ENCODE data around the gene HDAC7.
A peak's percentile ranks its signal among the peaks of the same experiment; 100 is the strongest.
"Not testable (repeated sequence)": the region's sequence is repeated elsewhere in the genome, so short reads cannot be mapped to it uniquely, and the experiment has no call there.

The HDAC7 gene

GRCh38 chr12:47828976-47829482 lies 9.3 kb upstream of the HDAC7 start:
- peak; percentile 83 for DNase-seq (ENCODE audit: low read depth)

- no peak for DNase-seq (ENCODE audit: low read depth)
Measured at GRCh38 chr12:47828008-47828975, 8.6 kb upstream of the HDAC7 start.

GRCh38 chr12:47825173-47825639 lies 5.5 kb upstream of the HDAC7 start:
- DNase-seq (ENCODE audit: low read depth): no peak

- no peak for DNase-seq (ENCODE audit: low read depth)
Measured at GRCh38 chr12:47824635-47825034, 4.9 kb upstream of the HDAC7 start.

GRCh38 chr12:47824198-47824597 lies 4.5 kb upstream of the HDAC7 start:
- no peak for DNase-seq (ENCODE audit: low read depth)

GRCh38 chr12:47823422-47824086 lies 3.9 kb upstream of the HDAC7 start:
- no peak for DNase-seq (ENCODE audit: low read depth)

- no peak for DNase-seq (ENCODE audit: low read depth)
Measured at GRCh38 chr12:47822863-47823262, 3.2 kb upstream of the HDAC7 start.

- DNase-seq (ENCODE audit: low read depth): no peak
Measured at GRCh38 chr12:47822401-47822800, 2.7 kb upstream of the HDAC7 start.

- DNase-seq (ENCODE audit: low read depth): peak; percentile 42
Measured at GRCh38 chr12:47821346-47821706, 1.6 kb upstream of the HDAC7 start.

- peak; percentile 97 for DNase-seq (ENCODE audit: low read depth)
Measured at GRCh38 chr12:47820631-47821345, 1.1 kb upstream of the HDAC7 start.

- peak; percentile 50 for DNase-seq (ENCODE audit: low read depth)
Measured at GRCh38 chr12:47819138-47819895, 386 bp downstream of the HDAC7 start.

- peak; percentile 56 for DNase-seq (ENCODE audit: low read depth)
Measured at GRCh38 chr12:47818467-47819137, 1.1 kb downstream of the HDAC7 start.

- no peak for DNase-seq (ENCODE audit: low read depth)
Measured at GRCh38 chr12:47818007-47818376, 1.7 kb downstream of the HDAC7 start.

GRCh38 chr12:47817272-47818006 lies 2.3 kb downstream of the HDAC7 start:
- DNase-seq (ENCODE audit: low read depth): peak; percentile 37

GRCh38 chr12:47816403-47817271 lies 3.1 kb downstream of the HDAC7 start:
- DNase-seq (ENCODE audit: low read depth): no peak

GRCh38 chr12:47815447-47815846 lies 4.3 kb downstream of the HDAC7 start:
- DNase-seq (ENCODE audit: low read depth): not testable (repeated sequence)

- DNase-seq (ENCODE audit: low read depth): no peak
Measured at GRCh38 chr12:47814539-47815170, 5.0 kb downstream of the HDAC7 start.

GRCh38 chr12:47813511-47814196 lies 6.0 kb downstream of the HDAC7 start:
- peak; percentile 68 for DNase-seq (ENCODE audit: low read depth)
